T47D (cell line): ENCODE data around the gene AP3S2.
"Not testable (repeated sequence)": the region's sequence is repeated elsewhere in the genome, so short reads cannot be mapped to it uniquely, and the experiment has no call there.

ENCODE experiments used
- DNase-seq, 2 experiments: peaks; one replicate each; pipeline versions ENCODE4 v3.0.0 to v3.0.0-alpha.2; 2011 to 2012; ENCODE audit warnings: low read depth in 1 of 2, low spot score in 1 of 2
- JUND ChIP-seq: IDR thresholded peaks from 2 replicates; pipeline ENCODE4 v1.6.1; 2012; ENCODE audit warnings: low read depth
- in situ Hi-C: cut with HindIII; loops from 2 replicates; pipeline ENCODE4 v1.10.0; 2016; ENCODE audit warnings: low sequenced_read_pairs, low pct_unique_long_range_greater_than_20kb

Gene AP3S2

DNA sequence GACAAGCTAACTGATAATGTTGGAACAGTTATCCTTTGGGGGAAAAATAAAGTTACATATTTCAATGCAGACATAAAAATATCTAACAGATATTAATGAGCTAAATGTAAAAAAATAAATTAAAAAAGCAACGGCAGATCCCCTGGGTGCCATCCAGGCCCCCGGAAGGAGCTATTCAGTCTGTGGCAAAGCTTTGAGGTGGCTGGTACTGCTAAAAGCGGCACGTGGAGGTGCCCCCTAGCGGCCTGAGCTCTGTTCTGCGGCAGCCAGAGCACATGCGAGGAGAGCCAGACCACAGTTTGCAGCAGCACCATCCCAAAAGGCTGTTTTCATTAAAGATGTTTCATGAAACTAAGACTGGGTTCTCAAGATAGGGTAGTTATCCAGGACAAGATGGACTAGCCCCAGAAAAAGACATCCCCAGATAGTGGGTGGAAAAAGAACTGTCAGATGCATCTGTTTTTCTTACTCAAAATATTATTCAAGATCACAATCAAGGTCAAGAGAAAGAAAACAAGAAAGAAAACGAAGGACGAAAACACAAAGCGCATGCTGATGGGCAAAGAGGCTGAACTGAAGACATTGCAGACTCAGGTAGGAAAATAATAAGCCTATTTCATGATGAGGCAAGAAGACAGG is 18.7 kb downstream of the AP3S2 start:
- peak; percentile 75 to 79 for DNase-seq
- in situ Hi-C loops: no loop called here
- TF ChIP-seq JUND: no peak

DNA sequence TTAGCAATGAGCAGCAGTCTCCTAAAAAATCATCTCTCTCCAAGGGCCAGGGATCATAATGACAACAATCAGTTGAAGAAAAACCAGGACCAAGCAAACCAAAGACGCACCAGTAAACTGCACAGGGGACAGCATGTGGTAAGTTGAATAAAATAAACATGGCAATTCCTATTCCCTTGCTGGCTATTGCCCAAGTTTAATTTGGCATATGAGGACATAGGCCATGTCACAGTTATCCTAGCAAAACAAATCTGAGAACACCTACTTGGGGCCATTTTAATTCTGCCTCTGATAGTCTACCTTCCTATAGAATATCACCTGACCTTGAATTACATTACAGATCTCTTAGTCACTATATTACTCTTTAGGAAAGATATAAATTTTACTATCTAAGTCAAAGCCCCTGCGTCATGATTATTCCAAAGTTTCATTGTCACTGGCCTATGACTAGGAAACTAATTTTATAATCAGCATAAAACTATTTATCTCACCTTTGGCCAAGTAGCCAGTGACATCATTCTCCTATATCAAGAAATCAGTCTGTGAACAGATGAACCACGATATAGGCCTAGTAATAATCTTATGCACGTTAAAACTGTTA is 23.0 kb downstream of the AP3S2 start:
- in situ Hi-C loops: no loop called here
- no peak for DNase-seq
- no peak for TF ChIP-seq JUND

DNA sequence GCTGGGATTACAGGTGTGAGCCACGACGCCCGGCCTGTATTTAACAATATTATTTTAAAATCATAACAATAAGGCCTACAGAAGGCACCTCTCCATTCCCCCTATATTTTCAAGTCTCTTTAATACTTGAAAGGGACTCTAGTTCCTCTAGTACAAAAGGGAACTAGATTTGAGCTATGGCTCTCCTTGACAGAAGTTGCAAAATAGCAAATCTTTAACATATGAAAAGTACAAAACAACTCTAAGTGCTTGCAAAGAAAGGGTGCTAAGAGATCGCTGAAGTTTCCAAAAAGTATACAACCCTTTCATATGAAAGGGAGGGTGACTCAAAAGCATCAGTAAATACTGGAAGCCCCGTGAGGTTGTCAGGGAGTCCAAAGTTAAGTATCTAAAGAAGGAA is 23.8 kb downstream of the AP3S2 start:
- DNase-seq: no peak
- TF ChIP-seq JUND: no peak
- in situ Hi-C loops: no loop called here

DNA sequence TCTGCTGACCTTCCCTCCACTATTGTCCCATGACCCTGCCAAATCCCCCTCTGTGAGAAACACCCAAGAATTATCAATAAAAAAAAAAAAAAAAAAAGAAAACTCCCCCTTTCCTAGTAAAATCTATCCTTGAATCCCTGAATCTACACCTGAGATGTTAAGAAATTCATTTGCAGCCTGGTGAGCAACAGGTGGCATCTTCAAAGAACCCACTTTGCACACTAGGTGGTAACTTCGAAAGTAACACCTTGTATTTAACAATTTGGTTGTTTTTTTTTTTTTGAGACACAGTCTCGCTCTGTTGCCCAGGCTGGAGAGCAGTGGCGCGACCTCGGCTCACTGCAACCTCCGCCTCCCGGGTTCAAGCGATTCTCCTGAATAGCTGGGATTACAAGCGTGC is 24.3 kb downstream of the AP3S2 start:
- in situ Hi-C loops, DNase-seq: not testable (repeated sequence)

DNA sequence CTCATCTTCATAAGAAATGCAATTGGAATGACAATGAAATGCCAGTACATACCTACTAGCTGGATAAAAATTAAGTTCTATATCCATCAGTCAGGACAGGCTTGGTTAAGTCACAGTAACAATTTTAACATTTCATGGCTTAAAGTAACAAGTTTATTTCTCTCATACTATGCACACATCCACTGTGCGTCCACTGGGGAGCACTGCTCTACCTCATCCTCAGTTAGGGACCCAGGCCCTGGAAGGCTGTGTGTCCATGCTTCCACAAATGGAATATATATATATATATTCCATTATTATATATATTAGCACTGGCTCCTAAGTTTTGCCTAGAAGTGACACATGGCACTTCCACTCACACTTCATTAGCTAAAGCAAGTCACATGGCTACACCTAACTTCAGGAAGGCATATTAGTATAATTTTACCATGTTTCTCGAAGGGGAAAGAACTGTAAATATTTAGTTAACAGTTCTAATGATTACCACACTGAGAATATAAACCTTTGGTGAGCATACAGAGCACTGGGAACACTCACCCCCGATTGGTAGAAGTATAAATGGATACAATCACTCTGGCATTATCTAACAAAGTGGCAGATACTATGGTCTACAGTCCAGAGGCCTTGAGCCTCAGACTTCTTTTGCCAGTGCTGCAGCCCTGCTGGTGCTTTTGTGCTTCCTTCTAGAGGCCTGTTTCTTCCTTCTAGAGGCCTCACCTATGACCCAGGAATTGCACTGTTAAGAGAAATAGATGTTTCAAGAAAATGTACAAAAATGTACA is 28.6 kb downstream of the AP3S2 start:
- TF ChIP-seq JUND: no peak
- DNase-seq: no peak
- in situ Hi-C loops: no loop called here

DNA sequence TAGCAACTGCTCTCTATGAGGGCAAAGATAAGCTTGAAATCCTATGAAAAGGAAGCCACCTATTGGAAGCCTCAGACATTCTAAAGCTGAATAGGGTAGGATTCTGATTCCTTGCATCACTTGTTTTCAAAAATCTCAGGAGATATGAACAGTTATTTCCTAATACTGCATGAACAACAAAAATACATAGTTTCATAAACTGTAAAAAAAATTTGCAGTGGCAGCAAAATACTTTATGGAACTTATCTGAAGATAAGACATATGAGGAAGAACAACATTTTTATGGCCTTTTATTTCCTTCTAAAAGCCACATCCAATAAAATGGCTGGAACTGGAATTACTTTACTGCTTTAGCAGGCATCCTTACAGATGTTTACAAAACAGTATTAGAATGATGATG is 29.9 kb downstream of the AP3S2 start:
- DNase-seq: no peak
- no peak for TF ChIP-seq JUND
- in situ Hi-C loops: no loop called here

DNA sequence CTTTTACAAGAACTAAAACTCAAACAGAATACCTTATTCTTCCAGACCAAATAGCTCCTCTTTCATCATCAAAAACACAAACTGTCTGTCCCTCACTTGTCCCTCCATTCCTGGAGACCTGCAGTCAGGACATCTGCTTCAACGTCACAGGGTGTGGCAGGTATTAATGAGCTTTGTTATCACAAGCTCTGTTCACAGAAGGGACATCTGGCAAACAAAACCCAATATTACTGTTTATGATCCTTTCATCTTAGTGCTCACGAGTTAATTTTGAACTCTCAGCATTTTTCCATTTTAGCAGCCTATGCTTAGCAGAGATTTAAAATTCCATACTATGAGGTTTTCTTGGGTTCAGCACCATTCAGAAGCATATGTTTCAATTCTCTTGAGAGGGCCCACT is 32.9 kb downstream of the AP3S2 start:
- no peak for DNase-seq
- in situ Hi-C loops: no loop called here
- no peak for TF ChIP-seq JUND

DNA sequence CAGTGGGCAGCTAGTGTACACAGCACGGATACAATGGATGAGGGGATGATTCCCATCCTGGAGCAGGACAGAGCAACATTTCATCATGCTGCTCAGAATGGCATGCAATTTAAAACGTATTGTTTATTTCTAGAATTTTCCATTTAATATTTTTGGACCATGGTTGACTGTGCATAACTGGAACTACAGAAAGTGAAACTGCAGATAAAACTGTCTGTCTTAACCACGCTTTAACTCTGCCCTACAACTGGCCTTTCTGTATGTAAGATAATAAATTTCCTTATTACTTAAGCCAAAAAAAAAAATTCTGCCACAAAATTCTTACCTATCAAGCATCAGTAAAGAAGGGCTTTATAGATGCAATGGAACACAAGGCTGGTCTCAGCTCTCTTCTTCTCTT is 33.4 kb downstream of the AP3S2 start:
- in situ Hi-C loops: no loop called here

DNA sequence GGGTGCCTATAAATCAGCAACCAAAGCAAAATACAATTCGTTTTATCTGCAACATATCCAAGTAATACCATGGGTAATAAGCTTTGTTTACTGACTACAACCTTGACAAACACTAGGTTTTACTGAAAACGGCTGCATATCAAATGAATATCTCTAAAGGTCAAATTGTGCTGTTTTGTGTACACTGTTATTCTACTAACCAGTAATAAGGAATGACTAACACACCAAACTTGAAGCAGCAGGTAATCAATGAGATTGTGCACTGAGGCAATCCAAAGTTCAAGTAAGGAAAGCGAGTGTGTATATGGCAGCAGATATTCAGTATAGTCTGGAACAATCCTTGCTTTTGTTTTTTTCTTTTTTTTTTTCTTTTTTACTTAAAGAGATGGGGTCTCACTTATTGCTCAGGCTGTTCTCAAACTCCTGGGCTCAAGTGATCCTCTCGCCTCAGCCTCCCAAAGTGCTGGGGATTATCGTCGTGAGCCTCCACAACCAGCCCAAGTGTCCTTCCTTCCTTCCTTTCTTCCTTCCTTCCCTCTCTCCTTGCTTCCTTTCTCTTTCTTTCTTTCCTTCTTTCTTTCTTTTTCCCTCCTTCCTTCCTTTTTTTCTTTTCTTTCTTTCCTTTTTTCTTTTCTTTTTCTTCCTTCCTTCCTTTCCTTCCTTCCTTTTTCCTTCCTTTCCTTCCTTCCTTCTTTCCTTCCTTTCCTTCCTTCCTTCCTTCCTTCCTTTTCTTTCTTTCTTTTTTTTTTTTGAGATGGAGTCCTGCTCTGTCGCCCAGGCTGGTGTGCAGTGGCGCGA is 34.9 kb downstream of the AP3S2 start:
- TF ChIP-seq JUND: no peak
- in situ Hi-C loops: no loop called here
- DNase-seq: no peak

More for the DNA sequence above, 33.4 kb downstream of the AP3S2 start:
- TF ChIP-seq JUND: no peak
- DNase-seq: no peak

DNA sequence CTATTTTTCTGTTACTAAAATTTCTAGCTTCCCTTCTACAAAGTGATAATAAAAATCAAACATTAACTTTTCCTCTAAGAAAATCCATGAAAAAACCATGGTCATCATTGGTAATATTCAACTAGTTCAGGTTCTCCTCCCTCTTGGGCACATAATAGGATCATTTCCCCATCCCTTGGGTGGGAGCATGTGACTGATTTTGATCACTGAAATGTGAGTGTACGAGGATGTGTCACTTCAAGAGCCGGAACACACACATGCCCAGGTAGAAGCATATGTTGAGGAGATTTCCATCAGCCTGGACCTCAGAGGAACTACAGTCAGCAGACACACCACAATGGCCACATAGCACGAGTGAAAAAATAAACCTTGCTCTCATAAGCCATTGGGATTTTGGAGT is 36.1 kb downstream of the AP3S2 start:
- DNase-seq: no peak
- no peak for TF ChIP-seq JUND
- in situ Hi-C loops: no loop called here

DNA sequence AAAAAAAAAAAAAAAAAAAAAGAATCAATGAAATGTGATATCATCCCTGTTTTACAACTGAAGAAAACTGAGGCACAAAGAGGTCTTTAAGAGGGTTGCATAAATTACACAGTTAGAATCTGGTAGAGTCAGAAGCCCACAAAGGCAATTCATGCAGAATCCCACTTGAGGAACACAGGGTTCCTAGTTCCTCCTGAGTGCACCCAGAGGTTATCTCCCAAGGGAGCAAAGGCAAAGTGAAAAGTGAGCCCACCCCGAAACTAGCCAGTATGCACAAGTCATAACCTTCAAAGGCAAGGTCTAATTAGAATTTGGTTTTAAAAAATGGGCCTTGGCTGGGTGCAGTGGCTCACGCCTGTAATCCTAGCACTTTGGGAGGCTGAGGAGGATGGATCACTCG is 37.8 kb downstream of the AP3S2 start:
- in situ Hi-C loops: no loop called here
- DNase-seq: no peak
- TF ChIP-seq JUND: no peak

DNA sequence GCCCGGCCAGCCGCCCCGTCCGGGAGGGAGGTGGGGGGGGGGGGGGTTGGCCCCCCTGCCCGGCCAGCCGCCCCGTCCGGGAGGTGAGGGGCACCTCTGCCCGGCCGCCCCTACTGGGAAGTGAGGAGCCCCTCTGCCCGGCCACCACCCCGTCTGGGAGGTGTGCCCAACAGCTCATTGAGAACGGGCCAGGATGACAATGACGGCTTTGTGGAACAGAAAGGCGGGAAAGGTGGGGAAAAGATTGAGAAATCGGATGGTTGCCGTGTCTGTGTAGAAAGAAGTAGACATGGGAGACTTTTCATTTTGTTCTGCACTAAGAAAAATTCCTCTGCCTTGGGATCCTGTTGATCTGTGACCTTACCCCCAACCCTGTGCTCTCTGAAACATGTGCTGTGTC is 38.9 kb downstream of the AP3S2 start:
- in situ Hi-C loops, DNase-seq: not testable (repeated sequence)

DNA sequence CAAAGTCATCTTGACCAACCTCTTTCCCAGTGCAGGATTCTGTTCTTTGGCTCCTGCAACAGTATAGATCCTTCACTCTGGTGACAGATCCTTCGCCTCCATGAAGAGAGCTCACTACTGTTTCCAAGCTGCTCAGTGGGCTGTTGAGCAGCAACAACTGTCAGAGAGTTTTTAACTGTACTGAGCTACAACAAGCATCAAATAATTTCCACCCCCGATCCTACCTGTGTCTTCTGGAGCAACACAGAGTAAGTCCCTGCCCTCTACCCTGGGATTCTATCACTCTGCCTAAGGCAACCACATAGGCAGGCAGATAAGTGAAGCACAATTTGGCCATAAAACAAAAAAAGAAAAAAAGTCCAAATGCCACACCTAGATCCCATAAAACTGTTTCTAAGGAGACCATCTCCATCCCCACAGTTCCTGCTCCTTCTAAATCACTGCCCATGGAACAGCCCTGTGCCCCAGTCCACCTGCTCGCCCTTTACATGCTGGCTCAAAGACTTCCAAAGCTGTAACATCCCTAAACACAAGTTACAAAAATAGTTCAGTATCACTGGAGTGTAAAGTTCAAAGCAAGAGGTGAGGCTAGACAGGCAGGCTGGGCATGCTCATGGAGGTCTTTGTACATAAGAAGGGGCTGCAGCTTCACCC is 41.3 kb downstream of the AP3S2 start:
- TF ChIP-seq JUND: no peak
- in situ Hi-C loops: no loop called here
- no peak for DNase-seq
